Thoracic aorta (tissue), 2 donors: ENCODE data around the gene TMEM63A. TPM values are rescaled to one million over a fixed set of nuclear protein-coding genes. Genes with fewer than 3 reads are reported as not detected.

ENCODE experiments used
- ATAC-seq: fragments of 150-250 bp; one replicate; pipeline ENCODE4 v1.8.0; 2017; ENCODE audit warnings: low read depth; ENCODE audit not compliant: insufficient number of reproducible peaks, low FRiP score
- DNase-seq: peaks from one replicate; pipeline ENCODE4 v3.0.0-alpha.2; 2020; ENCODE audit warnings: low spot score
- H3K27ac ChIP-seq, 2 donors: fragments of 200-600 bp; sonication (generic); 1 replicate in 1 of 2; 2 replicates in 1 of 2; pipeline ENCODE4 v1.5.1; 2016; ENCODE audit warnings: mild to moderate bottlenecking in 2 of 2, moderate library complexity in 2 of 2
- H3K27me3 ChIP-seq: fragments of 200-600 bp; sonication (generic); replicated peaks from 2 replicates; pipeline ENCODE4 v1.6.0; 2016; ENCODE audit warnings: mild to moderate bottlenecking; ENCODE audit not compliant: insufficient read depth
- H3K36me3 ChIP-seq: fragments of 200-600 bp; sonication (generic); one replicate; pipeline ENCODE4 v1.5.1; 2016
- H3K4me1 ChIP-seq, 2 donors: fragments of 200-600 bp; sonication (generic); 1 replicate in 1 of 2; 2 replicates in 1 of 2; pipeline versions ENCODE4 v1.5.1 to v1.6.0; 2016; ENCODE audit warnings: low read depth in 2 of 2, mild to moderate bottlenecking in 1 of 2; ENCODE audit not compliant: control insufficient read depth in 1 of 2
- H3K4me3 ChIP-seq: fragments of 200-600 bp; sonication (generic); 2 replicates; pipeline ENCODE4 v1.5.1; 2016; ENCODE audit warnings: mild to moderate bottlenecking
- H3K9me3 ChIP-seq: fragments of 200-600 bp; sonication (generic); 2 replicates; pipeline ENCODE4 v1.5.1; 2016
- CTCF ChIP-seq: fragments of 200-600 bp; sonication (generic); IDR thresholded peaks from one replicate; pipeline ENCODE4 v1.5.1; 2019; ENCODE audit warnings: antibody characterized with exemption
- total RNA-seq, 2 donors: library from RNA; depleted of rRNA; stranded (reverse); fragments of >200 nt; gene quantifications; one replicate each; pipeline versions ENCODE4 v1.1.0 to v1.2.3, GENCODE V29; 2016

TMEM63A gene
- total RNA-seq, 2 donors from 2014 or later = 75.1 to 105 TPM

- no peak overlapping the region for H3K4me3 ChIP-seq
- no peak for DNase-seq
- H3K27ac ChIP-seq = peak overlapping the region in 1 of 2 donors; percentile 3
- H3K27me3 ChIP-seq = no peaks in the 10 kb centered on the region
- ATAC-seq = no peak
- peaks cover 27% of the 10 kb centered on the region for H3K36me3 ChIP-seq
- H3K4me1 ChIP-seq = peaks cover 0 to 8% of the 10 kb centered on the region in 2 donors
- no peak for TF ChIP-seq CTCF
- no peaks in the 10 kb centered on the region for H3K9me3 ChIP-seq
Observed at GRCh38 chr1:225846331-225847310, 35.6 kb downstream of the TMEM63A start.

- peak overlapping the region; percentile 21 to 32 for H3K27ac ChIP-seq
- DNase-seq (peak; percentile 40), ATAC-seq (no peak)
- peak; percentile 81 for TF ChIP-seq CTCF
- H3K9me3 ChIP-seq = no peaks in the 10 kb centered on the region
- no peaks in the 10 kb centered on the region for H3K27me3 ChIP-seq
- H3K4me1 ChIP-seq = peaks cover 0 to 8% of the 10 kb centered on the region in 2 donors
- peaks cover 22% of the 10 kb centered on the region for H3K36me3 ChIP-seq
- no peak overlapping the region for H3K4me3 ChIP-seq
Observed at GRCh38 chr1:225845571-225846259, 36.5 kb downstream of the TMEM63A start.

GRCh38 chr1:225845097-225845496 is 37.1 kb downstream of the TMEM63A start:
- peaks cover 24% of the 10 kb centered on the region for H3K36me3 ChIP-seq
- TF ChIP-seq CTCF = no peak
- no peak for ATAC-seq
- H3K9me3 ChIP-seq = no peaks in the 10 kb centered on the region
- peaks cover 0 to 8% of the 10 kb centered on the region in 2 donors for H3K4me1 ChIP-seq
- H3K4me3 ChIP-seq = no peak overlapping the region
- H3K27ac ChIP-seq = peak overlapping the region in 1 of 2 donors; percentile 21
- no peaks in the 10 kb centered on the region for H3K27me3 ChIP-seq
- DNase-seq = no peak

DNA sequence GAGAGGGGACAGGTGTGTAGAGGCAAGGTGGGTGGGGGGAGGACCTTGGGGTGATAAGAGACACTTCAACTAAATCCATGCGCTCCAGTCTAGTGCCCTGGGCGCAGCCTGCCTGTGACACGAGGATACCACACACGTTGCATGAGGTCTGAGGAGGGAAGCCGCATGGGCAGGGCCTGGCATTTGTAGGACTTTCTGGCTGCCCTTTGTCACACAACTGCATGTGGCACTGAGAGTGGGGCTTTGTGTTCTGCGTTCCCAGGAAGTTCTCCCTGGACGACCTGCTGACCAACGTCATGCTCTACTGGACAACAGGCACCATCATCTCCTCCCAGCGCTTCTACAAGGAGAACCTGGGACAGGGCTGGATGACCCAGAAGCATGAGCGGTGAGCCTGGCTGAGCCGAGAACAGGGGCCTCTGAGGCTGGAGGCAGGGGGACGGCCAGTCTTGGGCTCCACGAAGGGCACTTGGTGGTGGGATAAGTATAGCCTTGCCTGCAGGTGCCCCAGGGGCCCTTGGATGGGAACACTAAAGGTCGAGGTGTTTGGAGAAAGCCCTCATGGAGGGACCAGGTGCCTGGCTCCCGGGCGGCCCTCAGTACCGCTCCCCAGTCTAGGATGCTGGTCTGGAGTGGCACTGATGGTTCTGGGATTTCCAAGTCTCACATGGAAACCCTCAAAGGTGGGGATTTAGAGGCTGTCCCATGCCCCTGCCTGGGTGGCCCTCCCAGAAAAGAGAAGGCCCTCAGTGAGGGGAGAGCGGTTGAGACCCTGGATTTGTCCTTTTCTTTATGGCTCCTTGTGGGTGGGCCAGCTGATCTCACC is 37.7 kb downstream of the TMEM63A start:
- ATAC-seq (no peak), DNase-seq (no peak)
- H3K9me3 ChIP-seq = no peaks in the 10 kb centered on the region
- no peak for TF ChIP-seq CTCF
- H3K27me3 ChIP-seq = no peaks in the 10 kb centered on the region
- H3K4me3 ChIP-seq = no peak overlapping the region
- H3K27ac ChIP-seq = no peak overlapping the region
- peaks cover 0 to 8% of the 10 kb centered on the region in 2 donors for H3K4me1 ChIP-seq
- peaks cover 30% of the 10 kb centered on the region for H3K36me3 ChIP-seq
